PC-9 (cell line): Measurements from ENCODE around the gene CLEC1A. TPM values are rescaled to one million over a fixed set of nuclear protein-coding genes. Genes with fewer than 3 reads are reported as not detected.

Source experiments
- Bru-seq: library from RNA; stranded (reverse); fragments of 400-500 nt; gene quantifications from one replicate; lab custom pipeline; 2021; lab: Mats Ljungman, UMichigan
- BruChase-seq, 2 experiments: library from RNA; stranded (reverse); fragments of 400-500 nt; gene quantifications; one replicate each; lab custom pipeline; 2021; lab: Mats Ljungman, UMichigan
- BruUV-seq: library from RNA; stranded (reverse); fragments of 400-500 nt; replicated peaks from 2 replicates; lab custom pipeline; 2021; lab: Mats Ljungman, UMichigan
- CTCF ChIA-PET: fragments of 300-600 bp; sonication (Branson Sonifier 250); formaldehyde crosslinking; loops from one replicate; lab custom pipeline; 2022; ENCODE audit warnings: antibody characterized with exemption; lab: Charles Lee
- POLR2A ChIA-PET: fragments of 300-600 bp; sonication (Branson Sonifier 250); formaldehyde crosslinking; loops from one replicate; lab custom pipeline; 2022; ENCODE audit warnings: antibody characterized with exemption; ENCODE audit not compliant: unreplicated experiment; lab: Charles Lee
- DNase-seq, 2 experiments: peaks; one replicate each; pipeline versions ENCODE4 v3.0.0 to v3.0.0-alpha.2; 2015 to 2022; ENCODE audit warnings: mixed read lengths in 1 of 2
- H2AFZ ChIP-seq: fragments of 200-600 bp; sonication (generic); 2 replicates; pipeline ENCODE4 v1.8.1; 2017; ENCODE audit warnings: antibody characterized with exemption
- H3F3A ChIP-seq: fragments of 200-600 bp; sonication (generic); 2 replicates; pipeline ENCODE4 v1.8.1; 2017; ENCODE audit warnings: antibody characterized with exemption, mild to moderate bottlenecking, low read depth; ENCODE audit not compliant: insufficient read depth
- H3K27ac ChIP-seq: fragments of 200-600 bp; sonication (generic); 2 replicates; pipeline ENCODE4 v1.6.1; 2016; ENCODE audit warnings: mixed run types
- H3K27me3 ChIP-seq: fragments of 200-600 bp; sonication (generic); 2 replicates; pipeline ENCODE4 v1.6.1; 2016; ENCODE audit warnings: low read depth, mixed run types; ENCODE audit not compliant: insufficient read depth
- H3K36me3 ChIP-seq: fragments of 200-600 bp; sonication (generic); 2 replicates; pipeline ENCODE4 v1.6.1; 2016; ENCODE audit warnings: low read depth, mixed run types
- H3K4me1 ChIP-seq: fragments of 200-600 bp; sonication (generic); replicated peaks from 2 replicates; pipeline ENCODE4 v1.6.1; 2016; ENCODE audit warnings: mixed run types; ENCODE audit not compliant: insufficient read depth
- H3K4me2 ChIP-seq: fragments of 200-600 bp; sonication (generic); 2 replicates; pipeline ENCODE4 v1.6.1; 2017; ENCODE audit warnings: mixed run types
- H3K4me3 ChIP-seq: fragments of 200-600 bp; sonication (generic); 2 replicates; pipeline ENCODE4 v1.6.1; 2016; ENCODE audit warnings: mixed run types
- H3K79me2 ChIP-seq: fragments of 200-600 bp; sonication (generic); 2 replicates; pipeline ENCODE4 v1.6.1; 2017; ENCODE audit warnings: low read depth, mixed run types
- H3K9me2 ChIP-seq: fragments of 200-600 bp; sonication (generic); 2 replicates; pipeline ENCODE4 v1.8.1; 2017; ENCODE audit warnings: mild to moderate bottlenecking; ENCODE audit not compliant: insufficient read depth
- H3K9me3 ChIP-seq: fragments of 200-600 bp; sonication (generic); 2 replicates; pipeline ENCODE4 v1.8.1; 2016; ENCODE audit warnings: low read depth; ENCODE audit not compliant: insufficient read depth
- H4K20me1 ChIP-seq: fragments of 200-600 bp; sonication (generic); 2 replicates; pipeline ENCODE4 v1.8.1; 2017; ENCODE audit not compliant: insufficient read depth
- CTCF ChIP-seq: fragments of 200-600 bp; sonication (generic); conservative IDR thresholded peaks from 2 replicates; pipeline ENCODE4 v1.6.1; 2017; ENCODE audit warnings: mixed run types, antibody characterized with exemption, mild to moderate bottlenecking, moderate library complexity
- EZH2 ChIP-seq: fragments of 200-600 bp; sonication (generic); IDR thresholded peaks from 2 replicates; pipeline ENCODE4 v1.8.0; 2017; ENCODE audit warnings: antibody characterized with exemption, low read depth
- intact Hi-C: fragments of 100-400 bp; cut with micrococcal nuclease; formaldehyde crosslinking; loops from one replicate; pipeline ENCODE4 v1.10.0; 2022; ENCODE audit not compliant: unreplicated experiment
- long read RNA-seq: library from polyadenylated mRNA; stranded (forward); transcript quantifications from one replicate; pipeline ENCODE4 v2.0.0, GENCODE V29; 2022
- total RNA-seq: library from RNA; stranded (reverse); gene quantifications from 2 replicates; pipeline ENCODE4 v1.2.3, GENCODE V29; 2021

The CLEC1A gene
- total RNA-seq (0.23 TPM in 1 of 2 replicates, not detected in the other), Bru-seq, nascent RNA (percentile 10 among the genes with signal in this experiment), BruChase-seq, experiment 1, labeled RNA remaining after a 2-hour chase (percentile 25 among the genes with signal in this experiment), BruChase-seq, experiment 2, labeled RNA remaining after a 6-hour chase (percentile 14 among the genes with signal in this experiment)
- long read RNA-seq, result 0 reads

- Histone ChIP-seq H3K79me2 (no peaks in the 10 kb centered on the region), H3K4me2 (no peak within 1 kb of the TSS), H3K9me2 (0 out of 2 replicates have a peak, but pooled peaks cover 3% of the 10 kb centered on the region), H3K27ac (no peak within 1 kb of the TSS), H3K4me3 (no peak within 1 kb of the TSS), H2AFZ (no peak within 1 kb of the TSS), H3K27me3 (no peaks in the 10 kb centered on the region), H3K36me3 (no peaks in the 10 kb centered on the region), H3K4me1 (no peaks in the 10 kb centered on the region), H4K20me1 (no peaks in the 10 kb centered on the region), H3K9me3 (no peaks in the 10 kb centered on the region), H3F3A (no peaks in the 10 kb centered on the region)
- ChIA-PET CTCF (no interaction called here), POLR2A (interaction anchor here (0.6 kb wide), 1 partner anchor 1016 kb away, joined by 3 read pairs; no protein-coding TSS in a partner anchor)
- intact Hi-C loops, result no loop called here
- no peak for DNase-seq
- TF ChIP-seq CTCF, result no peak
- no peak for TF ChIP-seq EZH2
- BruUV-seq, result no TSS peak
These were observed at the start of gene CLEC1A for GRCh38 chr12:10098791-10099190. Gene CLEC1A, minus strand, starts transcription at chr12:10098985. Its CDS starts 63 bp downstream, at chr12:10098922.

- intact Hi-C loops, result no loop called here
- BruUV-seq, result no TSS peak
These were observed 49.1 kb upstream of the CLEC1A start for GRCh38 chr12:10147714-10148403.

More at GRCh38 chr12:10147714-10148403, 49.1 kb upstream of the CLEC1A start:
- H4K20me1 ChIP-seq, result no peaks in the 10 kb centered on the region
- no peaks in the 10 kb centered on the region for H3F3A ChIP-seq
- no peaks in the 10 kb centered on the region for H3K4me1 ChIP-seq
- no peak overlapping the region for H2AFZ ChIP-seq
- H3K27ac ChIP-seq, result no peak overlapping the region
- ChIA-PET CTCF (interaction anchor here (0.7 kb wide), 1 partner anchor 30 kb away, joined by 4 read pairs; no protein-coding TSS in a partner anchor), POLR2A (no interaction called here)
- DNase-seq, result no peak
- no peaks in the 10 kb centered on the region for H3K9me3 ChIP-seq
- no peaks in the 10 kb centered on the region for H3K36me3 ChIP-seq
- no peaks in the 10 kb centered on the region for H3K9me2 ChIP-seq
- H3K4me3 ChIP-seq, result no peak overlapping the region
- H3K27me3 ChIP-seq, result no peaks in the 10 kb centered on the region
- no peaks in the 10 kb centered on the region for H3K79me2 ChIP-seq
- H3K4me2 ChIP-seq, result no peak overlapping the region
- TF ChIP-seq CTCF, result no peak
- TF ChIP-seq EZH2, result no peak
